Measurements from ENCODE around the gene TRIM44.

- no peak for TF ChIP-seq EZH2 (IDR thresholded peaks at IDR 0.05; ENCODE audit: borderline replicate concordance, low read depth, low read length, poor library complexity, severe bottlenecking)
- TF ChIP-seq CTCF (conservative IDR thresholded peaks at IDR 0.05; ENCODE audit: low read depth, low read length), result no peak
Observed at GRCh38 chr11:35735411-35735810, 72.8 kb downstream of the TRIM44 start.
